K562 (cell line): ENCODE measurements around the gene SPI1. TPM values are rescaled to one million over a fixed set of nuclear protein-coding genes. Genes with fewer than 3 reads are reported as not detected.

Experiments
- BACH1 ChIP-seq: fragments of 200-800 bp; sonication (Bioruptor generic); IDR thresholded peaks from 2 replicates; pipeline ENCODE4 v1.6.1; 2016; ENCODE audit warnings: missing genetic modification characterization, missing compliant biosample characterization
- NFIX ChIP-seq: fragments of 250-450 bp; sonication (Bioruptor Pico); IDR thresholded peaks from 2 replicates; pipeline ENCODE4 v1.4.0; 2020; ENCODE audit warnings: low read depth, mild to moderate bottlenecking, moderate library complexity
- NR2C1 ChIP-seq, 2 experiments: fragments of 450-650 bp; IDR thresholded peaks; 2 replicates each; pipeline ENCODE4 v1.6.1; 2017; ENCODE audit warnings: mild to moderate bottlenecking in 2 of 2, antibody characterized with exemption in 1 of 2, inconsistent platforms in 1 of 2, missing compliant biosample characterization in 1 of 2, missing genetic modification characterization in 1 of 2
- POLR3G ChIP-seq: IDR thresholded peaks from 2 replicates; pipeline ENCODE4 v1.6.1; 2011; ENCODE audit not compliant: insufficient read length, insufficient replicate concordance; ENCODE audit errors: extremely low read depth
- SPI1 ChIP-seq: IDR thresholded peaks from 2 replicates; pipeline ENCODE4 v1.6.1; 2011; ENCODE audit warnings: low read depth, low read length, control low read depth, borderline replicate concordance
- polyA plus RNA-seq, 8 experiments: library from polyadenylated mRNA; depleted of rRNA in 4 of 8; stranded (reverse) in 5 of 8; unstranded in 3 of 8; fragments of >200 nt; fragmentation: Nextera tagmentation in 2 of 8; fragmentation: Illumina TruSeq in 1 of 8; extraction: Ambion mirVana in 2 of 8; extraction: Trizol in 1 of 8; gene quantifications; 2 replicates each; pipeline versions ENCODE4 v1.2.1 to v1.2.3, GENCODE V29; 2011 to 2014; ENCODE audit warnings: inconsistent platforms in 1 of 8, missing spikeins in 1 of 8
- total RNA-seq, 7 experiments: library from RNA; depleted of rRNA in 6 of 7; stranded (reverse); fragments of >200 nt in 6 of 7; fragmentation: Illumina TruSeq in 2 of 7; extraction: Trizol in 2 of 7; gene quantifications; 2 replicates each; pipeline versions ENCODE4 v1.2.1 to v1.2.3, GENCODE V29; 2011 to 2021; ENCODE audit warnings: low replicate concordance in 1 of 7
- TF ChIP-seq, protein P1 (sequence below): fragments of 450-650 bp; IDR thresholded peaks from 2 replicates; pipeline ENCODE4 v1.6.1; 2016; ENCODE audit warnings: mild to moderate bottlenecking, moderate library complexity
- TF ChIP-seq, protein P2 (sequence below): fragments of 250-450 bp; sonication (Bioruptor Pico); IDR thresholded peaks from 2 replicates; pipeline ENCODE4 v1.5.0; 2022; ENCODE audit warnings: mild to moderate bottlenecking
- TF ChIP-seq, protein P3 (sequence below): sonication (generic); formaldehyde crosslinking; IDR thresholded peaks from 2 replicates; pipeline ENCODE4 v1.8.0; 2022; ENCODE audit warnings: mild to moderate bottlenecking, low read depth, missing genetic modification reagents

The SPI1 gene
- total and polyA plus RNA-seq, 9 of the 15 experiments (the other 6 are each of a cell fraction or from before 2014, with no cell fraction given) = 0.10 to 33.7 (median 10.3) TPM

DNA sequence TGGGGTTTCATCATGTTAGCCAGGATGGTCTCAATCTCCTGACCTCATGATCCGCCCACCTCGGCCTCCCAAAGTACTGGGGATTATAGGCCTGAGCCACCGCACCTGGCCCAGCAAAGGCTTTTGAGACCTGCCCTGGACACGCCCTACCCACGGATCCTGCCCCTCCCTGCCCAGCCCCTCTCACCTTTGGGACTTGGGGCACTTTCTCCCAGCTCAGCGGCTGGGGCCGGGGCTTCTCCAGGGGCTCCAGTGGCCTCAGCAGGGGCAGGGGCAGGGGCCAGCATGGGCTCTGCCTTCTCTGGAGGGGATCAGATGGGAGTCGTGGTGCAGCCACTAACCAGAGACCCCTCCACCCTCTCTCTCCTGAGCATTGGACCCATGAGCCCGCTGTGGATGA, 28.0 kb downstream of the SPI1 start (continued):
- TF ChIP-seq, protein P1, sequence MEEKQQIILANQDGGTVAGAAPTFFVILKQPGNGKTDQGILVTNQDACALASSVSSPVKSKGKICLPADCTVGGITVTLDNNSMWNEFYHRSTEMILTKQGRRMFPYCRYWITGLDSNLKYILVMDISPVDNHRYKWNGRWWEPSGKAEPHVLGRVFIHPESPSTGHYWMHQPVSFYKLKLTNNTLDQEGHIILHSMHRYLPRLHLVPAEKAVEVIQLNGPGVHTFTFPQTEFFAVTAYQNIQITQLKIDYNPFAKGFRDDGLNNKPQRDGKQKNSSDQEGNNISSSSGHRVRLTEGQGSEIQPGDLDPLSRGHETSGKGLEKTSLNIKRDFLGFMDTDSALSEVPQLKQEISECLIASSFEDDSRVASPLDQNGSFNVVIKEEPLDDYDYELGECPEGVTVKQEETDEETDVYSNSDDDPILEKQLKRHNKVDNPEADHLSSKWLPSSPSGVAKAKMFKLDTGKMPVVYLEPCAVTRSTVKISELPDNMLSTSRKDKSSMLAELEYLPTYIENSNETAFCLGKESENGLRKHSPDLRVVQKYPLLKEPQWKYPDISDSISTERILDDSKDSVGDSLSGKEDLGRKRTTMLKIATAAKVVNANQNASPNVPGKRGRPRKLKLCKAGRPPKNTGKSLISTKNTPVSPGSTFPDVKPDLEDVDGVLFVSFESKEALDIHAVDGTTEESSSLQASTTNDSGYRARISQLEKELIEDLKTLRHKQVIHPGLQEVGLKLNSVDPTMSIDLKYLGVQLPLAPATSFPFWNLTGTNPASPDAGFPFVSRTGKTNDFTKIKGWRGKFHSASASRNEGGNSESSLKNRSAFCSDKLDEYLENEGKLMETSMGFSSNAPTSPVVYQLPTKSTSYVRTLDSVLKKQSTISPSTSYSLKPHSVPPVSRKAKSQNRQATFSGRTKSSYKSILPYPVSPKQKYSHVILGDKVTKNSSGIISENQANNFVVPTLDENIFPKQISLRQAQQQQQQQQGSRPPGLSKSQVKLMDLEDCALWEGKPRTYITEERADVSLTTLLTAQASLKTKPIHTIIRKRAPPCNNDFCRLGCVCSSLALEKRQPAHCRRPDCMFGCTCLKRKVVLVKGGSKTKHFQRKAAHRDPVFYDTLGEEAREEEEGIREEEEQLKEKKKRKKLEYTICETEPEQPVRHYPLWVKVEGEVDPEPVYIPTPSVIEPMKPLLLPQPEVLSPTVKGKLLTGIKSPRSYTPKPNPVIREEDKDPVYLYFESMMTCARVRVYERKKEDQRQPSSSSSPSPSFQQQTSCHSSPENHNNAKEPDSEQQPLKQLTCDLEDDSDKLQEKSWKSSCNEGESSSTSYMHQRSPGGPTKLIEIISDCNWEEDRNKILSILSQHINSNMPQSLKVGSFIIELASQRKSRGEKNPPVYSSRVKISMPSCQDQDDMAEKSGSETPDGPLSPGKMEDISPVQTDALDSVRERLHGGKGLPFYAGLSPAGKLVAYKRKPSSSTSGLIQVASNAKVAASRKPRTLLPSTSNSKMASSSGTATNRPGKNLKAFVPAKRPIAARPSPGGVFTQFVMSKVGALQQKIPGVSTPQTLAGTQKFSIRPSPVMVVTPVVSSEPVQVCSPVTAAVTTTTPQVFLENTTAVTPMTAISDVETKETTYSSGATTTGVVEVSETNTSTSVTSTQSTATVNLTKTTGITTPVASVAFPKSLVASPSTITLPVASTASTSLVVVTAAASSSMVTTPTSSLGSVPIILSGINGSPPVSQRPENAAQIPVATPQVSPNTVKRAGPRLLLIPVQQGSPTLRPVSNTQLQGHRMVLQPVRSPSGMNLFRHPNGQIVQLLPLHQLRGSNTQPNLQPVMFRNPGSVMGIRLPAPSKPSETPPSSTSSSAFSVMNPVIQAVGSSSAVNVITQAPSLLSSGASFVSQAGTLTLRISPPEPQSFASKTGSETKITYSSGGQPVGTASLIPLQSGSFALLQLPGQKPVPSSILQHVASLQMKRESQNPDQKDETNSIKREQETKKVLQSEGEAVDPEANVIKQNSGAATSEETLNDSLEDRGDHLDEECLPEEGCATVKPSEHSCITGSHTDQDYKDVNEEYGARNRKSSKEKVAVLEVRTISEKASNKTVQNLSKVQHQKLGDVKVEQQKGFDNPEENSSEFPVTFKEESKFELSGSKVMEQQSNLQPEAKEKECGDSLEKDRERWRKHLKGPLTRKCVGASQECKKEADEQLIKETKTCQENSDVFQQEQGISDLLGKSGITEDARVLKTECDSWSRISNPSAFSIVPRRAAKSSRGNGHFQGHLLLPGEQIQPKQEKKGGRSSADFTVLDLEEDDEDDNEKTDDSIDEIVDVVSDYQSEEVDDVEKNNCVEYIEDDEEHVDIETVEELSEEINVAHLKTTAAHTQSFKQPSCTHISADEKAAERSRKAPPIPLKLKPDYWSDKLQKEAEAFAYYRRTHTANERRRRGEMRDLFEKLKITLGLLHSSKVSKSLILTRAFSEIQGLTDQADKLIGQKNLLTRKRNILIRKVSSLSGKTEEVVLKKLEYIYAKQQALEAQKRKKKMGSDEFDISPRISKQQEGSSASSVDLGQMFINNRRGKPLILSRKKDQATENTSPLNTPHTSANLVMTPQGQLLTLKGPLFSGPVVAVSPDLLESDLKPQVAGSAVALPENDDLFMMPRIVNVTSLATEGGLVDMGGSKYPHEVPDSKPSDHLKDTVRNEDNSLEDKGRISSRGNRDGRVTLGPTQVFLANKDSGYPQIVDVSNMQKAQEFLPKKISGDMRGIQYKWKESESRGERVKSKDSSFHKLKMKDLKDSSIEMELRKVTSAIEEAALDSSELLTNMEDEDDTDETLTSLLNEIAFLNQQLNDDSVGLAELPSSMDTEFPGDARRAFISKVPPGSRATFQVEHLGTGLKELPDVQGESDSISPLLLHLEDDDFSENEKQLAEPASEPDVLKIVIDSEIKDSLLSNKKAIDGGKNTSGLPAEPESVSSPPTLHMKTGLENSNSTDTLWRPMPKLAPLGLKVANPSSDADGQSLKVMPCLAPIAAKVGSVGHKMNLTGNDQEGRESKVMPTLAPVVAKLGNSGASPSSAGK = no peak
- no peak for TF ChIP-seq NR2C1 (IDR thresholded peaks at IDR 0.05)
- TF ChIP-seq NR2C1 (tag; IDR thresholded peaks at IDR 0.05) = no peak
- TF ChIP-seq, protein P2, sequence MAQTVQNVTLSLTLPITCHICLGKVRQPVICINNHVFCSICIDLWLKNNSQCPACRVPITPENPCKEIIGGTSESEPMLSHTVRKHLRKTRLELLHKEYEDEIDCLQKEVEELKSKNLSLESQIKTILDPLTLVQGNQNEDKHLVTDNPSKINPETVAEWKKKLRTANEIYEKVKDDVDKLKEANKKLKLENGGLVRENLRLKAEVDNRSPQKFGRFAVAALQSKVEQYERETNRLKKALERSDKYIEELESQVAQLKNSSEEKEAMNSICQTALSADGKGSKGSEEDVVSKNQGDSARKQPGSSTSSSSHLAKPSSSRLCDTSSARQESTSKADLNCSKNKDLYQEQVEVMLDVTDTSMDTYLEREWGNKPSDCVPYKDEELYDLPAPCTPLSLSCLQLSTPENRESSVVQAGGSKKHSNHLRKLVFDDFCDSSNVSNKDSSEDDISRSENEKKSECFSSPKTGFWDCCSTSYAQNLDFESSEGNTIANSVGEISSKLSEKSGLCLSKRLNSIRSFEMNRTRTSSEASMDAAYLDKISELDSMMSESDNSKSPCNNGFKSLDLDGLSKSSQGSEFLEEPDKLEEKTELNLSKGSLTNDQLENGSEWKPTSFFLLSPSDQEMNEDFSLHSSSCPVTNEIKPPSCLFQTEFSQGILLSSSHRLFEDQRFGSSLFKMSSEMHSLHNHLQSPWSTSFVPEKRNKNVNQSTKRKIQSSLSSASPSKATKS (CRISPR knock-in tag) = no peak
- TF ChIP-seq POLR3G = no peak
- no peak for TF ChIP-seq NFIX (CRISPR knock-in tag)
- no peak for TF ChIP-seq SPI1
- TF ChIP-seq BACH1 (tag) = no peak
- TF ChIP-seq, protein P3, sequence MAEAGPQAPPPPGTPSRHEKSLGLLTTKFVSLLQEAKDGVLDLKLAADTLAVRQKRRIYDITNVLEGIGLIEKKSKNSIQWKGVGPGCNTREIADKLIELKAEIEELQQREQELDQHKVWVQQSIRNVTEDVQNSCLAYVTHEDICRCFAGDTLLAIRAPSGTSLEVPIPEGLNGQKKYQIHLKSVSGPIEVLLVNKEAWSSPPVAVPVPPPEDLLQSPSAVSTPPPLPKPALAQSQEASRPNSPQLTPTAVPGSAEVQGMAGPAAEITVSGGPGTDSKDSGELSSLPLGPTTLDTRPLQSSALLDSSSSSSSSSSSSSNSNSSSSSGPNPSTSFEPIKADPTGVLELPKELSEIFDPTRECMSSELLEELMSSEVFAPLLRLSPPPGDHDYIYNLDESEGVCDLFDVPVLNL (CRISPR knock-in tag) = no peak
